Myocyte (in vitro differentiated cells): ENCODE results near the gene DNAH14. TPM values are rescaled to one million over a fixed set of nuclear protein-coding genes. Genes with fewer than 3 reads are reported as not detected.
"Not testable (repeated sequence)": the region's sequence is repeated elsewhere in the genome, so short reads cannot be mapped to it uniquely, and the experiment has no call there.

Experiments used
- DNase-seq: peaks from one replicate; pipeline ENCODE4 v3.0.0-alpha.2; 2012; ENCODE audit warnings: low read depth
- total RNA-seq: library from RNA; depleted of rRNA; stranded (reverse); fragments of >200 nt; gene quantifications from 2 replicates; pipeline ENCODE4 v1.2.3, GENCODE V29; 2014

DNAH14 gene
- total RNA-seq, 1 donor from 2014 or later, result 10.1 TPM

DNA sequence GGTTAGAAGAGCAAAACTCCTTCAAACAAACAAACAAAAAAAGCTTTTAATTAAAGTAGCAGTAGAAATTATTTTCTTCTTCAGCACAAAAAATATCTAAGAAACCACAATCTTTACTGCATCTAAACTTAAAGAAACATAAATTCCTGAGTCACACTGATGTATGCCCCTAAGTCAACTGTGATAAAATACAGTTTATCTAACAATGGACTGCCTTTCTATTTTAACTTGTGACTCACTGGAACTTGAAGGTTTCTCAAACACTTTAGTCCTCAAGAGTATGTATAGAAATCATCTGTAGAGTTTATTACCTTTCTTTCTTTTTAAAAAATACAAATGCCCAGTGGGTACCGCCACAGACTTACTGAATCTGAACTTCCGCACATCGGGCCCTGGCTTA is 412.2 kb downstream of the DNAH14 start:
- DNase-seq, result no peak

- no peak for DNase-seq
Measured at GRCh38 chr1:225342695-225343094, 413.2 kb downstream of the DNAH14 start.

DNA sequence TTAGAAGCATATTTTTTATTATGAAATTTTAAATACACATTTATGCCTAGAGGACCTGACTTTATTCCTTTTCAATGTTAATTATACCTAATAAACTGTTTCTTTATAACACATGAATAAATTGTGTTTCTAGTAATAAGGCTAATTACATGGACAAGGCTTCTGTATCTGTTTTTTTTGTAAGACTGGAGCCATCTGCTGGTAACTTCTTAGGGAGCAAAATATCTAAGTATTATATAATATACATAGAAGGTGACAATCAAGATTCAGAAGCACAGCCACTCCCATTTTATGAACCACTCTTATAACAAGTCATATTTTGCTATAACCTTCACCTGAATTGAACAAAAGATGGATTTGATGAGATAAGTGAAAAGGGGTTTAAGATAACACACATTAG is 414.1 kb downstream of the DNAH14 start:
- no peak for DNase-seq

DNA sequence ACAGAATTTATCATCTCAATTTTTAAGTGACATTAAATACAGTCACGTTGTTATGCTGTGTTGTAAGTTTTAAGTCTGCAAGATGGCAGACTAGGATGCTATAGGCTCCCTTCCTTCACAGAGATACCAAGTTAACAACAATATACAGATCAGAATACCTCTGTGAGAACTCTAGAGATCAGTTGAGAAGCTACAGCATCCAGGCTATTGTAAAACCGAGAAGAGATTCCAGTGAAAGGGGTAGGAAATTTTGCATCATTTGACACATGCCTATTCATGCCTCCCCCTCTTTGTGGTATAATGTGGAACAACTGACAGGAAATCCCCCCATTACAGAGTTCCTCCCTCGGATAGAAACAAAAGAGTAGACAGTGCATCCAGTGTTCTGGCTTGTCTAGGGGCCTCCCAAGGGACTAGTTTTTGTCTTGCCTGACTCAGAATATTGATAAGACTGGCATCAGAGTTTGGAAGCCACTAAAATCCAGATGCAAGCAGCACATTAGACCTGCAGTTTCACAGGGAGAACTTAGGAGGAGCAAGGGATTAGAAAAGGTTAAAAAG is 417.7 kb downstream of the DNAH14 start:
- no peak for DNase-seq

DNA sequence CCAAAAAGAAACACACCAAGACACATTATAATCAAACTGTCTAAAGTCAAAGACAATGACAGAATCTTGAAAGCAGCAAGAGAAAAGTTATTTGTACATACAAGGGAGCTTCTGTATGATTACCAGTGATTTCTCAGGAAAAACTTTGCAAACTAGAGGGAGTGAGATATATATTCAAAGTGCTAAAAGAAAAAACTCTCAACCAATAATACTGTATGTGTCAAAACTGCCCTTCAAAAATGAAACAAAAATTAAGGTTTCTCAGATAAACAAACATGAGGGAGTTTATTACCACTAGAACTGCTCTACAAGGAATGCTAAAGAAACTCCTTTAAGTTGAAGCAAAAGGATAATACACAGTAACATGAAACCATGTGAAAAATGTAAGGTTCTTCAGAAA is 418.9 kb downstream of the DNAH14 start:
- no peak for DNase-seq

DNA sequence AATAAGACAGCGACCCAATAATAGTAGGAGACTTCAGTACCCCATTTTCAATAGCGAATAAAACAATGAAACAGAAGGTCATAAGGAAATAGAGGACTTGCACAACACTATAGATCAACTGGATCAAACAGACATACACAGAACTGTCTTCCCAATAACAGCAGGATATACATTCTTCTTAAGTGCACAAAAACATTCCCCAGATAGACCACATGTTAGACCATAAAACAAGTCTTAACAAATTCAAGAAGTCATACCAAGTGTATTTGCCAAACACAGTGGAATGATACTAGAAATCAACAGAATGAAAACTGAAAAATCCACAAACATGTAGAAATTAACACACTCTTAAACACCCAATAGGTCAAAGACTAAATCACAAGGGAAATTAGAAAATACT is 420.4 kb downstream of the DNAH14 start:
- no peak for DNase-seq

- DNase-seq, result no peak
Measured at GRCh38 chr1:225350872-225351271, 421.4 kb downstream of the DNAH14 start.

DNA sequence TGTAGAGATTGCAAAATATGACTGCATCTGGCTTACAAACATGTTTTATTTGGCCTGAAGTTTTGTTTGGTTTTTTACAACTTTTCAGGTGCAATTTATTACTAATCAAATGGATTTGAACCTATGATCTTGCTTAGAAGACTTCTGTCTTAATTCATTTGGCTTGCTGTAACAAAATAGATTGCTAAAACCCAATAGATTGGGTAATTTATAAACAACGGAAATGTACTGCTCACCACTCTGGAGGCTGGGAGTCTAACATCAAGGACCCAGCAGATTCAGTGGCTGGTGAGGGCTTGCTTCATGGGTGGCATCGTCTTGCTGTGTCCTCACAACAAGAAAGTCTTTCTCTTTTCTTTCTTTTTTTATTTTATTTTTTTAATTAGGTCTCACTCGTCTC is 425.4 kb downstream of the DNAH14 start:
- no peak for DNase-seq

GRCh38 chr1:225355863-225356262 is 426.4 kb downstream of the DNAH14 start:
- no peak for DNase-seq

DNA sequence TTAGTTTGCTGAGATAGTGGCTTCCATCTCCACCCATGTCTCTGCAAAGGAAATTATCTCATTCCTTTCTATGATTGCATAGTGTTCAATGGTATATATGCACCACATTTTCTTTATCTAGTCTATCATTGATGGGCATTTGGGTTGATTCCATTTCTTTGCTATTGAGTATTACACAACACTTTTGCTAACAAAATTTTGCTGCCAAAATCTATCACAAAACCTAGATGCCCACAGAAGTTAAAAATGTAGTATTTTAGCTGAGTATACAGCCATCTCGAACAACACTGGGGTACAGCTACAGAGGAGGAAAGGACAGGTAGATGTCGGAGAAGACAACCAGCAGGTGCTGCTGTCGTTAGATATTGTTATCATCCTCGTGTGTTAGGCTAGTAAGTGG is 430.6 kb downstream of the DNAH14 start:
- DNase-seq, result no peak

GRCh38 chr1:225361176-225361575 is 431.7 kb downstream of the DNAH14 start:
- no peak for DNase-seq

- no peak for DNase-seq
Measured at GRCh38 chr1:225362805-225363204, 433.3 kb downstream of the DNAH14 start.

- DNase-seq, result no peak
Measured at GRCh38 chr1:225364439-225364838, 435.0 kb downstream of the DNAH14 start.

DNA sequence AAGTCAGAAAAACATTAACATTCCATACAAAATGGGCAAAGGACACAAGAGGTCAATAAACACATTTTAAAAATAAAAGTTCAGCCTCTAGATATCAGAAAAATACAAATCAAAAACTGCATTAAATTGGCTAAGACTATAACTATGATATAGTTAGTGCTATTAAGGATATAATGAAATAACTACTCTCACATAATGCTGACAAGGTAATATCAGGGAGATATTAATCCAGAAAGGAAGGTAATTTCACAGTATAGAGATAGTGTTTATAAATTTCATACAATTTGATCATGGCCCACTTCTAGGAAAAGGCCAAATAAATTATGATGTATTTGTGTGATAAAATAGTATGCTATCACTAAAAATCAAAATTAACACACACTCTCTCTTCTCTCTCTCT is 436.5 kb downstream of the DNAH14 start:
- DNase-seq, result no peak

GRCh38 chr1:225366552-225366951 is 437.1 kb downstream of the DNAH14 start:
- no peak for DNase-seq

DNA sequence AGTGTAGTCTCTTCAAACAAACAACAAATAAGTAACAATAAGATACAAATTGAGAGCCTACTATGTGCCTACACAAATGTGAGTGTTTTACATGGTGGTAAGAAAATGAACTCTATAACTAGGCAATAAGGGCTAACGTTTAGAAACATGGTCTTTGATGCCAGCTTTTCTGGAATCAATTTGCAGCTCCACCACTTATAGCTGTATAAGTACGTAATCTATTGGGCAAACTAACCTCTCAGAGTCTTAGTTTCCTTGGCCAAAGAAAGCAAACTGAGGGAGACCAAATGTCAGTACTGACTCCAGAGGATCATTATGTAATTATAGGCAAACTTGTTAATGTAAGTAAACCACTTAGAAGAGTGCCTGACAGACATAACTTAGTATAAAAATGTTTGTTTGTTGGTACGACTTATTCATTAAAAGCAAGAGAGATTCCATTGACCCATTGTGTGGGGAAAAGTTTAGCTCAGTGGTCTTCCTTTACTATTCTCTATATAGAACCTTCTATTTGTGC is 438.6 kb downstream of the DNAH14 start:
- no peak for DNase-seq

GRCh38 chr1:225371366-225372010 is 442.0 kb downstream of the DNAH14 start:
- no peak for DNase-seq

DNA sequence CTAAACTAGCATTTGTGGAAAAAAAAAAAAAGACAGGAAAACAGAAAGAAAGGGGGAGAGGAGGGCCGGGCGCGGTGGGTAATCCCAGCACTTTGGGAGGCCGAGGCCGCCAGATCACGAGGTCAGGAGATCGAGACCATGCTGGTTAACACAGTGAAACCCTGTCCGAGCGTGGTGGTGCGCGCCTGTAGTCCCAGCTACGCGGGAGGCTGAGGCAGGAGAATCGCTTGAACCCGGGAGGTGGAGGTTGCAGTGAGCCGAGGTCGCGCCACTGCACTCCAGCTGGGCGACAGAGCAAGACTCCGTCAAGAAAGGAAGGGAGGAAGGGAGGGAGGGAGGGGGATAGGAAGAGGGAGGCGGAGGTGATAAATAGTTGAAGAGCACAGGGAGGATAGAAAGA is 443.7 kb downstream of the DNAH14 start:
- no peak for DNase-seq

GRCh38 chr1:225374996-225375395 is 445.5 kb downstream of the DNAH14 start:
- DNase-seq, result no peak

DNA sequence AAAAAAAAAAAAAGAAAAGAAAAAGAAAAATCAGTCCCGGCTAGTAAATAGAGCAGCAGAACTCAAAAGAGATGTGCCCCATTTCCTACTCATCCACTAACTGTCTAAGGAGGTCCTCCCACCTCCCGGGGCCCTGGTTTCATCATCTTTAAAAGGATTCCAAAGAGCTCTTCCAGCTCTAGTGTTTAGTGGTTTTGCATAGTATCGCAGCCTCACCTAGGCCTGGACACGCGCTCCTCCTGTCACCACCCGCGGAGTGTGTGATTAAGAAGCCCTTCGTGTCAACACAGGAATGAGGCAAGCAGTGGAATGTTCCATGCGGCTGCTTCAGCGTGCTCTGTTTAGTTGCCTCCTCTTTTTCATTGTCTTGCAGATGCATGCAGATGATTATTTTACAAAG is 449.4 kb downstream of the DNAH14 start:
- DNase-seq, result no peak

DNA sequence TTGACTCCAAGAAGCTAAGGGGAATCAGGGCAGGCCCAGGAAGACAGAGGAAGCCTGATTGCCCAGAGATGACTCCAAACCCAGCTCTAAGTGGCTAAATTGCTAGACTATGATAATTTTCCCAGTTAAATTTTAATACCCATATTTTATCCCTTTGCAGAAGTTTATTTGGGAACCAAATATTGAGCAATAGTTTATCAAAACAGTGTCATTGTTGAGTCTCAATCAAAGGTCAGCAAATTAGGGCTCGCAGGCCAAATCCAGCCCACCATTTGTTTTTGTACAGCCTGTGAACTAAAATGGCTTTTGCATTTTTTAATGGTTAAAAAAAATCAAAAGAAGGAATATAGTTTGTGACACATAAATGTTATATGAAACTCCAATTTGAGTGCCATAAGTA is 451.2 kb downstream of the DNAH14 start:
- no peak for DNase-seq

GRCh38 chr1:225386860-225387259 is 457.4 kb downstream of the DNAH14 start:
- not testable (repeated sequence) for DNase-seq

GRCh38 chr1:225388372-225388771 is 458.9 kb downstream of the DNAH14 start:
- no peak for DNase-seq
